GM19397 (cell line): ENCODE data around the gene SYT2.

ENCODE experiments used
- ATAC-seq: cut with Tn5 transposase; IDR thresholded peaks from one replicate; pipeline ENCODE4 v1.9.1; 2021; ENCODE audit warnings: mild to moderate bottlenecking, moderate library complexity; ENCODE audit not compliant: unreplicated experiment

SYT2 gene

DNA sequence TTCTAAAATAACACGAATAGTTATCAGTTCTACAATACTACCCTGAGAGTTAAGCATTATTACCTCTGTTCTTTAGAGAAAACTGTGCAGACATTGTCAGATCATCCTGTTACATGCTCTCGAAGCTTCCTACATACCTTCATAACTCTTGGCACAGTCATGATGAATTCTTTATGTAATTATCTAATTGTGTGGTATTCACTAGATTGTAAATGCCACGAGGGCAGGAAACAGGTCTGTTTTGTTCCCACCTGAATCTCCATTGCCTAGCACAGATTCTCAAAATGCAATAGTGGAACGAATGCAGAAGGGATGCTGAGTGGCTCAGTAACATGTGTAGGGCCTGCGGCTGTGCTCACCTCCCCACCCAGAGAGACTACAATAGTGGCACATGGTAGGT is 3.4 kb downstream of the SYT2 start:
- no peak for ATAC-seq

DNA sequence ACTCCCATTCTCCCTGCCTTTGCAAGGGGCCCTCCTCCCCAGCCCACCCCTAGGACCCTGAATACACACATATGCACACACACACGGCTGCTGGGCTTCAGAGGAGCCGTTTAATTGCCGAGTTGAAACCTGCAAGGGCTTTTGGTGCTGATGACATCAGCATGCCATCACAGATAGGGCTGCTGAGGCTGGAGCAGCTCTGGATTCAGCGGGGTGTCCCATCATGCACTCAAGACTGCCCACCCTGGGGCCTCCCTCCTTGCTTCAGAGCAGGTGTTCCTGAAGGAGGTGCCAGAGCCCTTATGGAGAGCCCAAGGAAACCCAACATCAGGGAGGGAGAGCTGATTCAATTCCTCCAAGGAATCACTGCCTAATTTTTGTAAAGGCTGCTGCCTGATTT is 5.7 kb downstream of the SYT2 start:
- no peak for ATAC-seq

DNA sequence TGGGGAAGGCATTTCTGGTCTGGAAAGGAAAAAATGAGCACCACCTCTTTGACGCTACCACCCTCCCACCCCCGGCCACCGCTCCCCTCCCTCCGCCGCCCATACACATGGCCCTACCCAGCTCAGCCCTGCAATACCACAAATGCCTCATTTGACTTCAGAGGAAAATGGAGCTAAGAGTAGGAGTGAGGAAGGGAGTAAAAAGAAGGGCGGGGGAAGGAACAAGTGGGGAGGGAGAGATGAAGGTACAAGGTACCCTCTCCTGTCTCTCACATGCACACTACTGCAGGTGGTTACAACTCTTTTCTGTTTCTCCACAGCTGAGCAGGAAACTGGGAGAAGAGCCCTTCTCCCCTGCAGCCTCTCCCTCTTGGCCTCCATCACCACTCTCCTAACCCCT is 7.1 kb downstream of the SYT2 start:
- ATAC-seq: no peak

DNA sequence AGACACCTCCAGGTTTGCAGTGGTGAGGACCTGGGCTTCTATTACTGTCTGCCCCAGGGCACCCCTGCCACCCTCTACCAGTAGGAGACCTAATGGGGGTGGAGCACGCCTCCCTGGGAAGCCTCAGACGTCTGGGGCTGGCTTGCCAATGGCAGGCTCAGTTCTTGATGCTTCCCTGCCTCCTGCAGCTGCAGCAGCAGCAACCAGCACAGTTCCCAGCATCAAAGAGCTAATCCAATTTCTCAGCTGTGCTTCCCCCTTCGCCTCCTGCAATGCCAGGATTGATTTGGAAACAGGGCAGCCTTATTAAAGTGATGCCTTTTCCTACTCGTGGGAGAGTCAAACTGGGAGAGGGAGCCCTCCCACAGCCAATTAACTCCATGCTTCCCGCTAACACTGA is 8.2 kb downstream of the SYT2 start:
- ATAC-seq: no peak

DNA sequence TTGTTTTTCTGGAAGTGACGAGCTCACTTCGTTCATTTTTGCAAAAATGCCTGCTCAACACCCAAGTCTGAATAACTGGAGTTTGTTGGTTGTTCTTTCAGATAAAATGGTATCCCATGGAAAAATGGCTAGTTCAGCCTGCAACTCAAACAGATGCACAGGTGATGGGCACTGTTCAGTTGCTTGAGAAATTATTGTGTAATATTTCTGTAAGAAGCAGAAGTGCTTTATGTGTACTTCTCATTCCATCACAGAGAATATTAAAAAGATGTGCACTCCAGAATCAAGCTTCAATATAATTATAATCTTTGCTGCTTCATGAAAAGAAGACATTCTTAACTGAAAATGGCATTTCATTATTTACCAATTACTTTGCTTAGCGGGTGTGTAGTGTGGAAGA is 9.1 kb downstream of the SYT2 start:
- ATAC-seq: no peak

DNA sequence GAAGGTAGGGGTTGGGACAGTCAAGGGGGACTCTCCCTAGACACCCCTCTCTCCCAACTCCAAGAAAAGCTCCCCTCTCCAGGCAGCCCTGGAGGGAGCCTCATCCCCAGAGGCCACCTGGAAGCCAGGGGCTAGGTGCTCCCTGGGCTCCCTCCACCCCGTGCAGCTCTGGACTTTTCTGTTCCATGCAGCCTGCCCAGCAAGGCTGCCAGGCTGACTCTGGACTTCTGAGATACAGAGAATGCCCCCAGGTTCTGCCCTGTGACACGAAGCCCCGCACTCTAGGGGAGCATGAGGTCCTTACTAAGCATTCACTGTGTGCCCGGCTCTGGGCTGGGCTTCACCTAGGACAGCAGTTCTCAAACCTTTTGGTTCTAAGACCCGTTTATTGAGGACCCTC is 10.2 kb downstream of the SYT2 start:
- ATAC-seq: no peak

DNA sequence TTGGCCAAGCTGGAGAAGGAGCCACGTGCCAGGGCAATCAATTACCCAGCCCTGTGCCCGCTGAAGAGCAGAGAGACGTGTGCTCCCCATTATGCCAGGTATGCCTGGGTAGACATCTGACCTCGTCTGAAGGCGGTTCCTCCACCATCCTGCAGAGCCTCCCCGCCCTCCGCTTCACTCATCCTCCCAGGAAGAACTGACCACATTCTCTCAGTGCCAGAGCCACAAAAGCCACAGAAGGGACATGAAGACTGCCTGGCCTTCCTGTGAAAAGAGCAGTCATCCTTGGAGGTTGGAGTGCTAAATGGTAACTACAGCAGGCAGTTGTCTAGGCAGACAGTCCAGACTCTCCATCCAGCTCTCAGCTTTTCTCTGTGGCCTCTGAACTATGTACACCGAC is 12.0 kb downstream of the SYT2 start:
- no peak for ATAC-seq

DNA sequence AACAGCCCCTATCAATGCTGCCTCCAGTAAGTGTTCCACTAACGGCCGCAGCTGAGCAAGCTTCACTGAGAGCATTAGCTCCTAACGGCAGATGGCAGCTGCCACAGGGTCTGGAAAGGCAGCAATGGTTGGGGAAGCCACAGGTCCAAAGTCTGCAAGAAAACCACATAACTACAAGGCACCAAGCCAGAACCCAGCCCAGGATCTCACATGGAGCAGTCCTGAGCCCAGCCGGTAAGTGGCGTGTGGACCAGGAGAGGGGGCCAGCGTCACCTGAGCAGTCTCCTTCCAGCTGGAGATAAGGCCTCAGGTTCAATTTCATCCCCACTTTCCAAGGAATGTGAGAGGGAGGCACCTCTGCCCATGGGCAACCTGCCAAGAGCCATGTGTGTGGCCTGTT is 13.2 kb downstream of the SYT2 start:
- no peak for ATAC-seq

DNA sequence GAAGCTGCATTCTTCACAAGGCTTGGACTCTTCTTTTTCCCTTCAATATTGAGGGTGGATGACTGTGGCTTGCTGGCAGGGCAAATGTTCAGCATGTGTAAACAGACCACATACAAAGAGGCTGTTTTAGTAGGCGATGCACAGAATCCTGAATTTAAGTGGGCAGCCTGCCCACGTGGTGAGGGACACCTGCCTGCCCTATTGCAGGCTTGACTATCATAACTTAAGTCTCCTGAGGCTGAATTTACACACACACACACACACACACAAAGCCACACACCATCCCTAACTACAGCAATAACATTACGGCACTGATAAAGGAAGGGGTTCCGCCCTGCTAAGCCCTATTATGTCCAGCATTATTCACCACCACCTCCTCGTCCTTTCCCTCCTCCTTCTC is 15.9 kb downstream of the SYT2 start:
- no peak for ATAC-seq

DNA sequence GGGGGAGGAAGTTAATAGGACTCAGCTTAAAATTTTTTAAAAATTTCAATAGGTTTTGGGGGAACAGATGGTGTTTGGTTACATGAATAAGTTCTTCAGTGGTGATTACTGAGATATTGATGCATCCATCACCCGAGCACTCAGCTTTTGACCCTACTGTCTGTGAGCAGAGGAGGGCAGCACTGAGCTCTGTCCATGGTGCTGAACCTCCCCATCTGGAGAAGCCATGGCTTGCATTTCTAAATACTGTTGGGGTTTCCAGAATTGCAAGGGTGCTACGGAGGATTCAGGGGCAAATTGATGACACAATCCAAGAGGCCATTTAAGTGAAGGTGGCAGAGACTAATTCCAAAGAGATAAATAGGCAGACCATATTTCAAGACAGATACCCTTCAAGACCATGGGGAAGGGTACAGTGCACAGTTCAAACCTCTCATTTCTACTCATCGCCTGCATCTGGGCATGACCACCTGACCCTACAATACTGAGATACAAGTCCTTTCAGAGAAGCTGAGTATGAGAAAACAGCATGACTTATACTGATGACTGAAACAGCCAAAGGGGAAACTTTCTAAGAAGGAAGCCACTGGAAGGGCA is 17.2 kb downstream of the SYT2 start:
- no peak for ATAC-seq

DNA sequence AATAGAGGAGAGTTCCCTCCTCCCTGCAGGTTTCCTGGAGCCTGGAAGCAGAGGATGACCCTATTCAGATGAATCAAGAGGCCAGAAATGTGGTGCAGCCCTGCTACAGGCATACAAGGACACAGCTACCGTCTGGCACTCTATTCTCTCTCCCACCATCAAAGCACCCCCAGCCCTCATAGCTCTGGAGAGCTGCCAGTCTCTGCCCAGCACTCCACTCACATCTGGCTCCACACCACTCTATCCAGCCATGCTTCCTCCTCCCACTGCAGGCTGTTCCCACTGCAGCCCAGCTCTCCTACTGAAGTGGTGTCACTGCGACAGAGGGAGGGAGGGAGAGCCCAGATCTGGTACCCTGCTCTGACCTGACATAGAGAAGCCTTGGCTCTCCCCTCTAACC is 18.4 kb downstream of the SYT2 start:
- ATAC-seq: no peak

DNA sequence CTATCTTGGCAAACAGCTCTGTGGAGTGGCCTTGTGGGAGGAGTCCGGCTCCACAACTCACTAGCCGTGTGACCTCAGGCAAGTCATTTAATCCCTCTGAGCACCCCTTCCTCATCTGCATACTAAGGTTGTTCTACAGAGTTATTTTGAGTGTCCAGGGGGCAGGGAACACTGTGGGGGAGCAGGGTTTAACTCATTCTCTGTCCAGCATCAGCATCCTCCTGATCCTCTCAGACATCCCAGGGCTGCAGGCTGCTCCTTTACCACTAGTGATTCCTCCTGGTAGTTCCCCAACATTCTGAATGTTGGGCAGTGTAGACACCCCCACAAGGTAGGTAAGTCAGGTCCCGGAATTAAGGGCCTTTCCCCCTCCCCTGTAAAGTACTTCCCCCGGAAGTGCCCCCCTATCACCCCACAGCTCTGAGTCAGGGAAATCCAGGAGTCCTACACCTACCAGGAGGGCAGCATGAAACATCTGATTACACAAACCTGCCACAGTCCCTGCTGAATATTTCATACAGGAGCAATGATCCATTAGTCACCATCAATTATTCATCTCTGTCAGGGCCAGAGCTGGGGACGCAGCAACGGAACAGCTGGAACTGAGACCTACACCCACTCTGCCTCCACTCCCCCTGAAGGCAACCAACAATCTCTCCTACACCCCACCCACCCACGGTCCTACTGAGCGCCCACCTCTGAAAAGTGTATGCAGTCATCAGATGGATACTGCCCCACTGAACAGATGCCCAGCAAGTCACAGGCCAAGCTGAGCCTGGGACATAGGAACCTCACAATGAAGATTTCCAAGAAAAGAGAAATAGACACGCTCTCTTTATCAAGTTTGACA is 20.5 kb downstream of the SYT2 start:
- no peak for ATAC-seq

DNA sequence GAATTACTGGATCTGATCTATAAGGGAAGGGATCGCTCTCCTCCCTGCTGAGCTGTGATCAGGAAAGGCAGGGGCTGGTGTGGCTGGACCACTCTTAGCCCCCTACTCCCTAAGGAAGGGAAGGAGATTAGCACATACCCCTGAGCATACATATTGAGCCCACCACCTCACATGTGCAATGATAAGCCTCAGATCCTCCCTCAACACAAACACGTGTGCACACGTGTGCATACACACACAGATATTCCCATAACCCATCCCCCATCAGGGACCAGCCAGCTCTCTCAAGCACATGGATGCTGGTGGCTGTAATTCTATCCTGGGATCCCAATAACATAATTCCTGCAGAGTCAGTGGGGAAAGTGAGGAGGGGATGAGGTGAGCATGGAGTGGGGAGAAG is 21.2 kb downstream of the SYT2 start:
- no peak for ATAC-seq

DNA sequence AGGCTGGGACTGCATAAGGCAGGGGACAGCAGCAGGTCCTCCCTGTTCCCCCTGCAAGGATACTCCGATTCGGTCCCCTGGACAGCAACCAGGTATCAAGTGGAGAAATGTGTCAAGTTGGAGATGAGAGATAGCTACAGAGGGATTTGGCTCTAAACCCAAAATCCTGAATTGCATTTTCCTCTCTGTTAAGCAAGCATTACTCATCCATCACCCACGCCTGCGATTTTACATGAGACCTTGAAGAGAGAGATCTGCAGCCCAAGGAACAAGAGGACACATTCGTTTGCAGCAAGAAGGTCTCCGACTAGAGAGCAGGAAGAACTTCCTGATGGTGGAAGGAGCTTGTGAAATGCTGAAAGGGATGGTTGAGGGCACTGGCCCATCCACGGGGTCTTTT is 21.9 kb downstream of the SYT2 start:
- ATAC-seq: no peak

DNA sequence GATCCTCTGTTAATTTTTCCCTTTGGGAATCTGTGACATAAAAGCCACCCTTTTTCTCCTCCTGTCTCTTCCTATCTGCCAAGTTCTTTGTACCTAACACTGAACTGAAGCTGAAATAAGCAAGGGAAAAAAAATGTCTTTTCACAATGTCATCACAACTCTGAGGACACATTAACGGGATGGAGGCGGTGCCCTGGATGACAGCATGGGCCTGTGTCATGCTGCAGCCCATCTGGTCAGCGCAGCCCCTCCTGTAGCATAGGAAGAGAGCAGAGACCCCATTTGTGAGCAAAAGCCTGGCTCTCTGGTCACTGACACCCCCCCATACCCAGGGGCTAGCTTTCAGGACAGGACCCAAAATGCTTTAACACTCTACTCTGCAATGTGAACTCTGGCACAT is 22.5 kb downstream of the SYT2 start:
- ATAC-seq: no peak

DNA sequence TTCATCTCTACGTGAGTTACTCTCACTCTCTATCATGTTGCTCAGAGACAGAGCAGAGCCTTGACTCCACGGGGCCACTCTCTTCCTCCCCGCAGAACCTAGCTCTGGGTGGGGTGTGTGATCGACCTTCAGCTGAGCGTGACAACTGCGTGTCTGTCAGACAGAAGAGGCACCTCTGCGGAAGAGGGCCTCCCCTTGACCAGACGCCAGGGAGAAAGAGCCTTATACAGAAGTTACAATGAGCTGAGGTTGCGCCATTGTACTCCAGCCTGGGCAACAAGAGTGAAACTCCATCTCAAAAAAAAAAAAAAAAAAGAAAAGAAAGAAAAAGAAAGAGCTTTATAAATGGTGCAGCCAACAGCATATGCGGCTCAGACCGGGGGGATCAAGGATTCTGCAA is 22.9 kb downstream of the SYT2 start:
- no peak for ATAC-seq

DNA sequence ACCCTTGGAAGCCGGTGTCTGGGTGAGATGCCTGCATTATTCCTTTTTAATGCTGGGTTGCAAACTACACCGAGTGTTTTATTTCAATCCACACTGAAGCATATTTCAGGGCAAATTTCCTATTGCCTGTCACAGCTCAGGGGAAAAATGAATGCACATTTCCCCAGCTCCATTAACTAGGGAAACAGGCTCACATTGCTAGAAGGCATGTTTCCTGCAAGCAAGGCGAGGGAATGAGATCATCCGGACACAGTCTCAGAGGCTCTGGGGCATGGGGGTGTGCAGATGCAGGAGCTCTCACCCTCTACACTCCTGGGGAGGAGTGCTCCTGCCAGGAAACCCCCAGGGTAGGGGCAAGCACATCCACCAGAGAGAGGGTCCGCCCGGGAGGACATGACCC is 24.6 kb downstream of the SYT2 start:
- no peak for ATAC-seq

DNA sequence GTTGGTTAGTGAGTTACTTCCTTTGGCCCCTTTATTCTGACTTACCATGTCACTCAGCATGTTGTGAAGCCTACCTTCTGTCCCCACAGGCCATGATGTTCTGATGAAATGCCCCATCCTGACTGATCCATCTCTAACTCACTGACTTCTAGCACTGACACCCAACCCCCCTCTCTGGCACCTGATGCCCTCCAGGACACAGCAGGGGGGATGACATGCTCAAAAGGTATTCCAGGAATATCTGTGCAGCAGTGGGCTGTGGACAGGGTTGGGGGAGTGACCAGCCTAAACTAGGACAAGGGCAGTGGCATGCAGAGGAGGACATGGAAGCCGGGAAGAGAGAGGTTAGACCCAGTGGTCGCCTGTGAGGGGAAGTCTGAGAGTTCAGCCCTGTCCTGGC is 25.5 kb downstream of the SYT2 start:
- ATAC-seq: no peak

DNA sequence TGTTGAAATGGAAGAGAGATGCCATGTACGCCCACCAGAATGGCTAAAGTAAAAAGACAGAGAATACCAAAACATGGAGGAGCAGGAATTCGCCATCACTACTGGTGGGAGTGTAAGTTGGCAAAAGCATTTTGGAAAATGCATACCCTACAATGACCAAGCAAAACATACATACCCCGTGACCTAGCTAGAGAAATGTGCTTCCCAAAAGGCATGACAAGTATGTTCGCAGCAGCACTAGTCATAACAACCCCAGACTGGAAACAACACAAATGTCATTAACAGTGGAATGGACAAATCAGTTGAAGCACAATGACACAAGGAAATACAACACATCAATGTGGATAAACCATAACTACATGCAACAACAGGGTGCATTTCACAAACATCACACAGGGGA is 27.2 kb downstream of the SYT2 start:
- no peak for ATAC-seq

DNA sequence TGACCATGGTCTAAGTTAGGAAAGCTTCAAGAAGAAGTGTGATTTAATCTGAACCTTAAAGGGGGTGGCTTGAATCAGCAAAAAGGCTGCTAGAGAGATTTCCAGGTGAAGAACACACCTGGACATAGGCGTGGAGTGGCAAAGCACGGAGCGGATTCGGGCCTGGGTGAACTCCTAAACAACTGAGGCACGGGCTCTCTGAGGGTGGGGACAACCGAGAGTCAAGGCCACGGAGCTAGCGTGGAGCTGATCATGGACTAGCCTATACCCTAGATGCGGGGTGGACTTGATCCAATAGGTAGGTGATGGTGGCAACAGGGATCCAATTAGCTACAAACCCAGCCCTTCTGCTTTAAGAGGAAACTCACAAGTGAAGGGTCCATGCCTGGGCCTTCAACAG is 27.8 kb downstream of the SYT2 start:
- no peak for ATAC-seq

DNA sequence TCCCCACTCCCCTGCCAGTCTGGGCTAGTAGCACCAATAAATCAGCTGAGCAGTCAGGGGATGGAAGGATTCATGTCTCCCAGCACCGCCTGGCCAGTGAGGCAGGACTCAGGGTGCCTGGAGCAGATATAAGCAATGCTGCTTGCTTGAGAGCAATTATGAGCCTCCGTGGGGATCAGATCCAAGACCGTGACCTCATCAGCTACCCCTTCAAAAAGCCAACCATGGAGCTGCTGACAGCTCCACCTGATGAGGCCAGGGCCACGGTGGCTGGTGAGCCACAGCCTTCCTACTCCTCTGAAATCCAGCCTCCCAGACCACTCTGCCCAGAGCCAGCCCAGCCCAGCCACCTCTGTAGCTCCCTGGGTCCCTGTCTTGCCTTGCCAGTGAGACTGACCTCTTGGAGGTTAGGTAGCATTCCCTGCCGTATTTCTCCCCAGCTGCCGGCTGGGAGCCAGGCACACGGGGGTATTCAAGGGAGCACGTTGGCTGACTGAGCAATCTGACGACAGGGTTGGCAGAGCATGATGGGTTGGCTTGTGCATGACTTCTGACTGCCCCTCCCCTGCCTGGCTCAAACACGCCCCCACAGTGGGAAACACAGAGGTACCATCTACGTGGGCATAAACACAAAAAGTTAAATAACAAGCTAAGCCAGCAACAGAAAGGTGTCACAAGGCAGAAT is 28.4 kb downstream of the SYT2 start:
- no peak for ATAC-seq
